ENCODE data around the gene WSCD2.

DNA sequence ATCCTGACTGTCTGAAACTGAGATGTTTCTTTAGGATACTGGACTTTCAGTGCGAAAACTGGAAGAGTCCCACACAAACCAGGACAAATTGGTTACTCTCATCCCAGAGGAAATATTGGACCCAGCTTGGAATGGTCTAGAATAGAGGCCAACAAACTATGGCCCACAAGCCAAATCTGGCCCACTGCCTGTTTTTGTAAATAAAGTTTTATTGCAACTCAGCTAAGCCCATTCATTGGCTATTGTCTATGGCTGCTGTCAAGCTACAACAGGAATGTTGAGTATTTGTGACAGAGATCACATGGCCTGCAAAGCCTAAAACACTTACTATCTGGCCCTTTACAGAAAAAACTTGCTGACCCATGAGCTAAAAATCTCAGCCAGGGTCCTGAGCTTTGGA, 6.5 kb downstream of the WSCD2 start:
- no peak for TF ChIP-seq POLR2AphosphoS5 (IDR thresholded peaks at IDR 0.05; ENCODE audit: low read depth)
- TF ChIP-seq, protein P1, sequence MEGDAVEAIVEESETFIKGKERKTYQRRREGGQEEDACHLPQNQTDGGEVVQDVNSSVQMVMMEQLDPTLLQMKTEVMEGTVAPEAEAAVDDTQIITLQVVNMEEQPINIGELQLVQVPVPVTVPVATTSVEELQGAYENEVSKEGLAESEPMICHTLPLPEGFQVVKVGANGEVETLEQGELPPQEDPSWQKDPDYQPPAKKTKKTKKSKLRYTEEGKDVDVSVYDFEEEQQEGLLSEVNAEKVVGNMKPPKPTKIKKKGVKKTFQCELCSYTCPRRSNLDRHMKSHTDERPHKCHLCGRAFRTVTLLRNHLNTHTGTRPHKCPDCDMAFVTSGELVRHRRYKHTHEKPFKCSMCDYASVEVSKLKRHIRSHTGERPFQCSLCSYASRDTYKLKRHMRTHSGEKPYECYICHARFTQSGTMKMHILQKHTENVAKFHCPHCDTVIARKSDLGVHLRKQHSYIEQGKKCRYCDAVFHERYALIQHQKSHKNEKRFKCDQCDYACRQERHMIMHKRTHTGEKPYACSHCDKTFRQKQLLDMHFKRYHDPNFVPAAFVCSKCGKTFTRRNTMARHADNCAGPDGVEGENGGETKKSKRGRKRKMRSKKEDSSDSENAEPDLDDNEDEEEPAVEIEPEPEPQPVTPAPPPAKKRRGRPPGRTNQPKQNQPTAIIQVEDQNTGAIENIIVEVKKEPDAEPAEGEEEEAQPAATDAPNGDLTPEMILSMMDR (IDR thresholded peaks at IDR 0.05; ENCODE audit: insufficient read depth, low read length), result no peak

Measured in HL-60 (cell line).